Sciatic nerve (tissue), 2 donors: Measurements from ENCODE around the gene OXCT1. TPM values are rescaled to one million over a fixed set of nuclear protein-coding genes. Genes with fewer than 3 reads are reported as not detected.
A peak's percentile ranks its signal among the peaks of the same experiment; 100 is the strongest.
"Not testable (repeated sequence)": the region's sequence is repeated elsewhere in the genome, so short reads cannot be mapped to it uniquely, and the experiment has no call there.

Source experiments
- ATAC-seq: fragments of 200-7000 bp; cut with Tn5 transposase; one replicate; pipeline ENCODE4 v1.9.1; 2020; ENCODE audit warnings: mild to moderate bottlenecking, moderate library complexity
- DNase-seq: peaks from one replicate; pipeline ENCODE4 v3.0.0-alpha.2; 2020; ENCODE audit warnings: low spot score
- intact Hi-C: fragments of 100-400 bp; cut with DNase I; formaldehyde crosslinking; loops from one replicate; pipeline ENCODE4 v1.14.2; 2022
- total RNA-seq: library from RNA; stranded (reverse); fragmentation: NEBNext Ultra II Directional; extraction: Animal tissue kit (Norgen Biotek cat#: 25700); gene quantifications from one replicate; pipeline ENCODE4 v1.2.1, GENCODE V29; 2021
- donor health status: DM: no; HTN: no; CAD: no.
- donor health status: DM: no; HTN: no; CAD: no.

OXCT1 gene
- total RNA-seq, 1 donor from 2014 or later, result 29.2 TPM

DNA sequence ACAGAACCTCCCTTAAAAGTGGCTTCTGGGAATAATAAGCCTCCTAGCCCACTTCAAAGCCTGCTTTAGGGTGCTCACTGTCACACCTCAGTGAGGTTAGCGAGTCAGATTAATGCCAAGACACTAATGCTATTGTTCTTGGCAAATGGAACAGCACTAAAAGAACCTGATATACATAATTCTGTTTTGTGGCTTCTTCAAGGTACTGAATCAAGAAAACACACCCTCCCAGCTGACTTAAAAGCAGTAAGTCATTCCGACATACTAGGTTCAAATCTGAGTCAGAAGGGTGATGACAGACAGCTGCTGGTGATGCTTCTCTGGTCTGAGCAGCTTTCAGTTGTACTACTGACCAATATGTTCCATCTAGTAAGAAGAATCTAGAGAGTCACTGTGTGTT, 121.6 kb downstream of the OXCT1 start:
- DNase-seq (no peak), ATAC-seq (no peak)
- intact Hi-C loops, result no loop called here

DNA sequence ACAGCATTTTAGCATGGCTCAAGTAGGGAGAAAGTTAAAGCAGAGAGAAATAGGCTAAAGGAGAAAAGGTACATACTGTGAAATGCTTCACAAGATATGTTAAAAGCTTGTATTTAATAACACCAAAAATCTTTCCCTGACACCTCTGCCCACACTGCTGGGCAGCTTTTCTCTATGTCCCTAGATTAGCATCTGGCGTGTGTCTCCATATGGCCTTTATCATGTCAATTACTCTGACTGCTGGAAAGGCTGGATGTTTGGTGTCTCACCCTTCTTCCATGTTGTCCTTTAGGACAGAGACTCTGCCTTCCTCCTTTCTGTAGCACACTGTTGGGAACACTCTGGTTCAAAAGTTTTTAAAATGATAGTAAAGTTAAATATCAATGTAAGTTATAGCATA, 122.5 kb downstream of the OXCT1 start:
- DNase-seq, result no peak

DNA sequence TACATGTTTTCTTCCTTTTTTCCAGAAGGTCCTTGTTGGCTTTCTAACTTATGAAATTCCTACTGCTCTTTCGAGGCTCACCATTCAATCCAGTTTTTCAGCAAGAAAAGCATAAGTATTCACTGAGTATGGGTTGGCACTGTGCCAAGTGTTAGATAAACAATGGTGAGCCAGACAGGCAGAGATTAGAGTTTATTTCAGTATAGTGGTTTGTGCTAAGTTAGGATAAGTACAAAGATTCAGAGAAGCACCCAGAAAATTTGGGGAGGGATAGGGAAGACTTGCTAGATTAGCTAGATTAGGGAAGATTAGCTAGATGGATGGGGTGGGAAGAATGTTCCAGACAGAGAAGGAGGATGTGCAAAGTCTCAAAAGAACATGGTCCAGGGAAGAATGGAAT, 122.9 kb downstream of the OXCT1 start:
- intact Hi-C loops, result no loop called here

More for the DNA sequence above, 122.5 kb downstream of the OXCT1 start:
- intact Hi-C loops, result no loop called here
- no peak for ATAC-seq

DNA sequence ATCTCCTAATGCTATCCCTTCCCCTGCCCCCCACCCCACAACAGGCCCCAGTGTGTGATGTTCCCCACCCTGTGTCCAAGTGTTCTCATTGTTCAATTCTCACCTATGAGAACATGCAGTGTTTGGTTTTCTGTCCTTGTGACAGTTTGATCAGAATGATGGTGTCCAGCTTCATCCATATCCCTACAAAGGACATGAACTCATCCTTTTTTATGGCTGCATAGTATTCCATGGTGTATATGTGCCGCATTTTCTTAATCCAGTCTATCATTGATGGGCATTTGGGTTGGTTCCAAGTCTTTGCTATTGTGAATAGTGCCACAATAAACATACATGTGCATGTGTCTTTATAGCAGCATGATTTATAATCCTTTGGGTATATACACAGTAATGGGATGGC, 127.6 kb downstream of the OXCT1 start:
- intact Hi-C loops, DNase-seq, ATAC-seq: not testable (repeated sequence)

More for the DNA sequence above, 122.9 kb downstream of the OXCT1 start:
- DNase-seq (no peak), ATAC-seq (no peak)

DNA sequence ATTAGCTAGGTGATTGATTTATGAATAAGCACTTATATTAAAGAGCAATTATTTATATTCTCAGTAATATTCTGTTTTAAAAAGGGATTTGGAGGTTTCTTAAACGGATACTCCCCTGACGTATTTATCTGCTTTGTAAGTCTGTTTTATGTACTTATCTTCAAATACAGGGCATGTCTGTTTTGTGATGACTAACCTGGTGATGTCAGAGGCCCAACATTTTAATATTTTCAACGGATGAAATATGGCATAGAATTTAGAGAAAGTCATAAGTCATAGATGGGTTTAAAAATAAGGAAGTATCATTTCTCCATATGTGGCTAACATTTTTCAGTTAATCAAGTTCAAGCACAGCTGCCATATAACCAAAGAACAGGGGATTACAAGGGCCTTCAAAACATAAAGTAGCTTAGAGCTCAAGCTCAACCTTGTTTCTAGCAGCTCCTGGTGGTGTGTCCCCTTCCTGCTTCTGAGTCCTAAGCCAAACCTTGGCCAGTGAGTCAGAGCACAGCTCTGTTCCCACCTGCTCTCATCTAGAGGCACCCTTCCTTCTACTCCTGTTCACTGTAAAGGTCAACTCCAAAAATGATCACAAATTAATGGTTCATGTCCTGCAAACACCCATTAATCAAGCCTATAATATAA, 131.4 kb downstream of the OXCT1 start:
- DNase-seq (no peak), ATAC-seq (no peak)
- intact Hi-C loops, result no loop called here

DNA sequence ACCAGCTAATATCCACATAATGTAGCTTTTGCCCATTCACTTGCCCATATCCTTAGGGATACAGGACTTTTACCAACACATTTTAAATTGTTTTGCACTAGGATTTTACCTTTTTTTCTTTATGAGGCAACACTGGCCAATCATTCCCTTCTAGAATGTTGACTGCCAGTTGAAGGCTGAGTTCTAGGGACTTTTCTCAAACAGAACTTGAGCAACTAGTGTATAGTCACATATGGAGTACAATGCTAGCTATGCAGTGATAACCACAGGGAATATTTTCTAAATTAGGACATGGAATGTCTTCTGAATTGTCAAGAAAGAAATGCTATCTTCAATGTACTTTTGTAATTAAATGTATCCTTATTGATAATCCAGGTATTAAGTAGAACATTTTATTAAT, 133.6 kb downstream of the OXCT1 start:
- no peak for ATAC-seq
- intact Hi-C loops, result no loop called here
- no peak for DNase-seq

DNA sequence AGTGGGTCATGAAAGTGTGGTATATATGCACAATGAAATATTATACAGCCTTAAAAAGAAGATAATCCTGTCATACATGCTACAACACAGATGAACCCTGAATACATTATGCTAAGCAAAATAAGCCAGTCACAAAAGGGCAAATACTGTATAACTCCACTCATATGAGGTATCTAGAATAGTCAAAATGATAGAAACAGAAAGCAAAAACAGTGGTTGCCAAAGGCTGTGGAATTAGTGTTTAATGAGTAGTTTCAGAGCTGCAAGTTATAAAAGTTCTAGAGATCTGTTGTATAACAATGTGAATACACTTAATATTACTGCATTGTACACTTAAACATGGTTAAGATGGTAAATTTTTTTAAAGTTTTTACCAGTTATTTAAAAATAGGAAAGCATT, 135.0 kb downstream of the OXCT1 start:
- DNase-seq, result no peak
- intact Hi-C loops, result no loop called here
- ATAC-seq, result no peak

DNA sequence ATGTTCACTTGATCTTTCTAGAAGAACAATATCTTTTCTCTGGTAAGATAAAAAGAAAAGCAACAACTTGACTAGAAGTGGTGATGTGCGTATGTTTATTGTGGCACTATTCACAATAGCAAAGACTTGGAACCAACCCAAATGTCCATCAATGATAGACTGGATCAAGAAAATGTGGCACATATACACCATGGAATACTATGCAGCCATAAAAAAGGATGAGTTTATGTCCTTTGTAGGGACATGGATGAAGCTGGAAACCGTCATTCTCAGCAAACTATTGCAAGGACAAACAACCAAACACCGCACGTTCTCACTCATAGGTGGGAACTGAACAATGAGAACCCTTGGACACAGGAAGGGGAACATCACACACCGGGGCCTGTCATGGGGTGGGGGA, 140.8 kb downstream of the OXCT1 start:
- DNase-seq, intact Hi-C loops, ATAC-seq: not testable (repeated sequence)

DNA sequence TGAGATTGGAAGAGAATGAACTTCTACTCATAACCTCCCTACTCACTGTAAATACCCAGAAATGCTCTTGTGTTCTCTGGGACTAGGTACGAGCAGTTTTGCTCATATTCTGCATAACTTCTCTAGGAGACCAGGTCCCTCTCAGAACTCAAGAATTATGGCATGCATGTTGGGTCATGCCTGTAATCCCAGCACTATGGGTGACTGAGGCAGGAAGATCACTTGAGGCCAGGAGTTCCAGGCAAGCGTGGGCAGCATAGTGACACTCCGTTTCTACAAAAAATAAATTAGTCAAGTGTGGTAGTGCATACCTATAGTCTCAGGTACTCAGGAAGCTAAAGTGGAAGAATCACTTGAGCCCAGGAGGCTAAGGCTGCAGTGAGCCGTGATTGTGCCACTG, 141.9 kb downstream of the OXCT1 start:
- intact Hi-C loops, result no loop called here
- DNase-seq, result no peak
- no peak for ATAC-seq

DNA sequence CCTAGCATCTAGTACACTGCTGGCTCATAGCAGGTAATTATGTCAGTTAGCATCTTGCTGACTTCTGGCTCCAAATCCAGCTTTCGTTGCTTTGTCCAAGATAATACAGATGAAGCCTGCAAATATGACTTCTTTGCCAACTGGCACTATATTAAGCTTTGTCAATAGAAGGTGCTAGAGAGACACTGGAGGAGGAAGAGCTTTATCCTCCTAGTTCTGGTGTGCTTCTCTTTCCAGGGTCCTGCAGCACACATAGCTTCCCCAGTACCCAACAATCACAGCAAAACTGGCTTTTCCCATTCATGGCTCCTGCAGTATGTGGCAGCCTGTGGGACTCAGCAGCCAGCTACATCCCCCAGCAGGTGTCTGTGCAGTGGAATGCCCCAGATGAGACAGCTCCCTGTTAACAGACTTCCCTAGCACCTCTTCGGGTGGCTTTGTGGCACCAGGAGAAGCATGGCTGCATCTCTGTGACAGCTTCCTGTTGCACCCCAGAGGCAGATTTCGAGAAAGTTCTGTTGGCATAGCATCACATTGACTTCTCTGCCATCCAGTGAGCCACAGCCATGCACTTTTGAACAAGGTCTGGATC, 147.8 kb downstream of the OXCT1 start:
- intact Hi-C loops, result no loop called here
- no peak for ATAC-seq
- no peak for DNase-seq

DNA sequence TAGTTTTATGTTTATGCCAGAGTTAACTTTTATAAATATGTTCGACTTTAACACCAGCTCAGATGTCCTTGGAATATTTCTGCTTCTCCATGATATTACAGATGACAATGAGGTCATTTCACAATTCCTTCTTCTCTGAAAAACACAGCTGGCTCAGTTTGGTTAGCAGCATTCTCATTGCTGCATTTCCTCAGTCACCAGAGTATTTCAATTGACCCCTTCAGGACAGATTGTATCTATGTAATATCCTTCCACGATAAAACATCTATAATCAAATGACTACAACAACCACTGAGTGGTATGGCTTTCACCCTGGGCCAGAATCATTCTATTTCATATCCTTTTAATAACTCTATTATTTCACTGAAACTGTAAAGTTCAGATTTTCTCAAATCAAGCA, 148.7 kb downstream of the OXCT1 start:
- DNase-seq (no peak), ATAC-seq (peak; percentile 22)
- intact Hi-C loops, result no loop called here

DNA sequence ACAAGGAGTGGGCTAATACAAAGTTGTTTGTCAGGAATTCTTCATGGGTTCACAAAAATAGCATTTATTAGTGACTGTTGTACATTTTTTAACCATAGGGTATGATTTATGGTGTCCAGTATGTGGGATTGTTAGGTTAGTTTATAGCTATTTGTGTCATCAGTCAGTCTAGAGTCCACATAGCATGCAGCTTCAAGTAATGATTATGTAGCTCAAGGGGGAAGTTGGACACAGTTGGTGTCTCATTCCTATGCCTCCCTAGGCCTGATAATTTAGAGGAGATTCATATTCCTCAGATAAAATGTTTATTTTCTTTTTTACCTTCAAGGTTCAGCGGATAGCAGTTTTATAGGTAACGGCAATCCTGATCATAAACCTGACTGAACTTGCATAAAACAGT, 153.8 kb downstream of the OXCT1 start:
- intact Hi-C loops, result no loop called here
- ATAC-seq (no peak), DNase-seq (no peak)

DNA sequence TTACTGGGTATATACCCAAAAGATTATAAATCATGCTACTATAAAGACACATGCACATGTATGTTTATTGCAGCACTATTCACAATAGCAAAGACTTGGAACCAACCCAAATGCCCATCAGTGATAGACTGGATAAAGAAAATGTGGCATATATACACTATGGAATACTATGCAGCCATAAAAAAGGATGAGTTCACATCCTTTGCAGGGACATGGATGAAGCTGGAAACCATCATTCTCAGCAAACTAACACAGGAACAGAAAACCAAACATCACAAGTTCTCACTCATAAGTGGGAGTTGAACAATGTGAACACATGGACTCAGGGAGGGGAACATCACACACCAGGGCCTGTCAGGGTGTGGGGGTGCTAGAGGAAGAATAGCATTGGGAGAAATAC, 155.8 kb downstream of the OXCT1 start:
- DNase-seq, ATAC-seq, intact Hi-C loops: not testable (repeated sequence)

DNA sequence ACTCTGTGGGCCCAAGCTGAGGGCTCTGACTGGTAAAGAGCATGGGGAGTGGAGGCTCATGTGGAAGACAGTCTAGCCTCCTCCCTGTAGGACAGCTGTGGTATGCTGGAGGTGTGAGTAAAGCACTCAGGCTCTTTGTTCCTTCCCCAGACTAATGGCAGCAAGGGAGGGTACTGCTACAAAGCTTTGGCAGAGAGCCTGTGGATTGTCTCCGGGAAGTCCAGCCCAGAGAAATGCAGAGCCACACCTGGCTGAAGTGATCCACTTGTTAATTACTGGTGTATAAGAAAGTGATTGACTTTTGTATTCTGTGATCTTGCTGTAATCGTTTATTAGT, 161.7 kb downstream of the OXCT1 start:
- DNase-seq (no peak), ATAC-seq (no peak)
- intact Hi-C loops, result no loop called here

DNA sequence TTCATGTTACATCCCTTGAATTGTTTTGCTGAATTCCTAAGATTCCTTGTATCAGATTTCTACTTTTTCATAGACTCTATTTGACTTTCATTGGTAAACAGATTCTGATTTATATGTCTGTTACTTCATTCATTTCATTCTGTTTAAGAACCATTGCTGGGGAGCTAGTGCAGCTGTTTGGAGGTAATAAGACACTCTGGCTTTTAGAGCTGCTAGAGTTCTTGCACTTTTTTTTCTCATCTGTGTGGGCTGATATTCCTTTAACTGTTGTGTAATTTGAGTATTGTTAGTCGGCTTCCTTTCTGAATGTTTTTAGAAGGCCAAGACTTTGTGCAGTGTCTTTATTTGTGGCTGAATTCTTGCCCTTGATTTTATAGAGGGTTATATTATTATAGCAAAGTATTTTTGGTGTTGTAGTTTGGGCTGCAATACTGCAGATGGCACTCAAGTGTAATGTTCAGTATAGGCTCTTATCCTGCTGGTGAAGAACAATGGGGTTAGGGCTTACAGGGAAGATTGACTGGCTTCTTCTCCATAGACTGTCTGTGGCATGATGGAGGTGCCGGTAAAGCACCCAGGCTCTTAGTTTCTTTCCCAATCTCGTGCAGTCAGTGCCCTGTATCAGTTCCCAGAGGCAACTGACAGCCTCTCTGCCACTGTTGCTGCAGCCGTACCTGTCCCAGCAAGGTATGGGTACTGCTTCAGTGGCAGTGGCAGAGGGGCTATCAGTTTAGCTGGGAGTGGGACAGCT, 162.2 kb downstream of the OXCT1 start:
- no peak for ATAC-seq
- intact Hi-C loops, result no loop called here
- DNase-seq, result no peak

DNA sequence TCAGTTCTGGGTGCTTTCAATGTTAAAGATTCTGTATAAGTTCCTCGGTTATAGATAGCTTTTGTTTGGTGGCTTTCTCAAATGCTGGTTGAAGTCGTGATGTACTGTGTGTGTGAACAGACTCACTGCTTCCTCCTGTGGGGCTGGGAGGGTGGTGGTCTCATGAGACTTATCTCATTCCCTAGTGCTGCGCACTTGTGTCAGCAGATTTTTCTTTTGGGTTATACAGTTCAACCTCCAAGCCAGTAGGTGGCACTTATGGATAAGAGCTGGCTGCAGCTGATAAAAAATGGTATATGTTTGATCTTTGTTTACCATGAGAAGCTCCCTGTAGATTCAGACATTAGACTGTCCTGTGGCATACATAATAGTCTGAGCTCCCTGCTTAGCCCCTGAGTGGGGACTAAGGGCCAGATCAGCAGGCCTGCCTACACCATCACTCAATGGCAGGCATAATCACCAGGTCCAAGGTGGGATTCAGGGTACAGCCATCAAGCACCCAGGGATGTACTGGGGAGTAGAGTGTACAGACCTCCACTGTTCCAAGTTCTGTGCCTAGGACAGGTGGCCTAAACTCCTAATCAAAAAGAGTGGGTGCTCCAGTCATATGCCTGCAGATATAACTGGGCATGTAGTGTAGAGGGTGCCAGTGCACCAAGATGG, 174.2 kb downstream of the OXCT1 start:
- no peak for ATAC-seq
- intact Hi-C loops, result no loop called here
- no peak for DNase-seq

DNA sequence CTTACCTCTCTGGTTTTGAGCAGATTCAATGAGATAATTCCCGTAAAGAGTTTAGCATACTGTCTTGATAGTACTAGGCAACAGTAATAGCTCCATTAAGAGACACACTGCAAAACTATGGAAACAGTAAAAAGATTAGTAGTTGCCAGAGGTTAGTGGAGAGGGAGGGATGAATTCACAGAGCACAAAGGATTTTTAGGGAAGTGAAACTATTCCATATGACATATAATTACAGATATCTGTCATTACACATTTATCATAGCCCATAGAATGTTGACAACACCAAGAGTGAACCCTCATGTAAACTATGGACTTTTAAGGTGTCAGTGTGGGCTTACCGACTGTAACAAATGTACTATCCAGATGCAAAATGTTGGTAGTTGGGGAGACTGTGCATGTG, 183.5 kb downstream of the OXCT1 start:
- DNase-seq, result no peak
- intact Hi-C loops, result no loop called here
- no peak for ATAC-seq

DNA sequence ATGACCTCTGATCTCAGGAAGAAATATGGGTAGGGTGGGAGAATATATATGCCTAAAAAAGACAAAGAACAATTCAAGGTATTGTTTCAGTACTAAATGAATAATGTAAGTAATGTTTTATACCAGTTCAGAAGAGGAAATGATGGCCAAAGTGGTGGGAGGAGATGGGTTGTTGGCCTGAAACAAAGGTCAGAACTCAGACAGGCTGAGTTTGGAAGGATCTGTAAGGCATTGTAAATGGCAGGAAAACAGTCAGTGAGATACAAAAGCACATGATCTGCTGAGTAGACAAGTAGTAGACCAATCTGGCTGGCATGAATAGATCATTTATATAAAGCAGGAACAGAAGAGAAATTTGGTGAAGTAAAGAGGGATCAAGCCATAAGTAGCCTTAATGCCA, 184.0 kb downstream of the OXCT1 start:
- no peak for ATAC-seq
- DNase-seq, result no peak
- intact Hi-C loops, result no loop called here

DNA sequence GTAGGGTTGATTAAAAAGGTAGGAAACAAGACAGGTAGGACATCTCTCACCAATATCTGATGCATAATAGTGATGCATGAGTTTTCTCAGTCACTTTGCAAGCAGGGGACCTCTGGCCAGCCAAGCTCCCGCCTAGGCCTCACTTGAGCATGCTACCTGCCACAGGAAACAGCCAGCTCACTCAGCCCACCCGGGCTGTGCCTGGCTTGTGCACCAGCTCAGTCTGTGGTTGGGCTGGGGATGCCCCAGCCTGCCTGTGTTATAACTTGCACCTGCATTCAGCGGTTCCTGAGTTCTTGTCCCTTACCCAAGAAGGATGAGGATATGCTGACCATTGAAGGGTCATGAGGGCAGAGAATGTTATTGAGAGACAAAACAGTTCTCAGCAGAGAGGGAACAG, 187.0 kb downstream of the OXCT1 start:
- DNase-seq (no peak), ATAC-seq (no peak)
- intact Hi-C loops, result no loop called here

DNA sequence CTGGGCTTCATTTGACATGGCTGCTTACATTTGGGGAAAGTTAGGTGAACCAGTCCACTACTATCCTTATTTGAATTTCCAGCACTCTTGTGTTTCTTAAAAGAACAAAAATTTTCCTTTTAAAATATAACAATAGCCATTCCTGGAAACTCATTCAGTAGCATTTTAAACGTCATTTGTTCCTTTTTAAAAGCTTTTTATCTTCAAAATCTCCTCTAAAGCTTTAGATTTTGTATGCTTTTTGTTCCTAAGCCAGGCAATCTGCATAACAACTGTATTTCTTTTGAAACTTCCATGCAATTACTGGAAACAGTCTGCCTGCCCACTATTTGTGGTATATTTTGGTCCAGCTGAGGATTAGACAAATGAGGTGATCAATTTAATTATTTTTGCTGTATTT, 187.6 kb downstream of the OXCT1 start:
- DNase-seq (no peak), ATAC-seq (no peak)
- intact Hi-C loops, result no loop called here
